HepG2 (cell line): ENCODE results near the gene ACAP2. TPM values are rescaled to one million over a fixed set of nuclear protein-coding genes. Genes with fewer than 3 reads are reported as not detected.

Experiments
- ATAC-seq: fragments of 200-7000 bp; cut with Tn5 transposase; 3 replicates; pipeline ENCODE4 v1.9.1; 2020; ENCODE audit warnings: mild to moderate bottlenecking, moderate library complexity
- BruUV-seq: library from RNA; stranded (reverse); fragments of 400-500 nt; replicated peaks from 2 replicates; lab custom pipeline; 2021; lab: Mats Ljungman, UMichigan
- CTCF ChIA-PET: fragments of 300-600 bp; formaldehyde crosslinking; extraction: SDS; loops from one replicate; lab custom pipeline; 2021; ENCODE audit warnings: low total read pairs, inconsistent platforms, low intra/inter-chr PET ratio; lab: Yijun Ruan, JAX
- POLR2A ChIA-PET: fragments of 350-600 bp; sonication (Branson Sonifier 250); formaldehyde crosslinking; loops from one replicate; lab custom pipeline; 2020; ENCODE audit warnings: antibody characterized with exemption, inconsistent platforms; lab: Yijun Ruan, JAX
- DNase-seq: peaks from one replicate; pipeline ENCODE4 v3.0.0-alpha.2; 2015; ENCODE audit warnings: low spot score
- FAIRE-seq: peaks from 3 replicates; lab custom pipeline; 2011; peaks lifted over from hg19 to GRCh38; lab: Jason Lieb, UNC
- H2AFZ ChIP-seq: one replicate; pipeline ENCODE4 v1.6.1; 2011; ENCODE audit warnings: low read length, inconsistent platforms
- H3K27ac ChIP-seq: fragments of 300-600 bp; 3 replicates; pipeline ENCODE4 v1.8.0; 2011; ENCODE audit warnings: mixed run types, mild to moderate bottlenecking, mixed read lengths, low read length, inconsistent platforms; ENCODE audit not compliant: insufficient read depth; ENCODE audit errors: extremely low read length
- H3K27me3 ChIP-seq, 2 experiments: fragments of 200-600 bp in 1 of 2; 2 replicates in 1 of 2; 3 replicates in 1 of 2; pipeline versions ENCODE4 v1.6.0 to v1.8.0; 2011; ENCODE audit warnings: low read length in 2 of 2, mild to moderate bottlenecking in 2 of 2, moderate library complexity in 2 of 2, inconsistent platforms in 1 of 2; ENCODE audit not compliant: insufficient read depth in 2 of 2, control insufficient read depth in 1 of 2
- H3K36me3 ChIP-seq, 2 experiments: fragments of 200-600 bp in 1 of 2; replicated peaks in 1 of 2; 2 replicates in 1 of 2; 3 replicates in 1 of 2; pipeline versions ENCODE4 v1.5.1 to v1.8.0; 2011; ENCODE audit warnings: low read length in 2 of 2, inconsistent platforms in 1 of 2; ENCODE audit not compliant: insufficient read depth in 2 of 2, control insufficient read depth in 1 of 2
- H3K4me1 ChIP-seq: 2 replicates; pipeline ENCODE4 v1.5.1; 2012; ENCODE audit warnings: low read length, inconsistent platforms; ENCODE audit not compliant: insufficient read depth
- H3K4me2 ChIP-seq: 2 replicates; pipeline ENCODE4 v1.6.0; 2011; ENCODE audit warnings: low read depth, low read length, inconsistent platforms
- H3K4me3 ChIP-seq, 3 experiments: fragments of 200-600 bp in 1 of 3; sonication (generic), shearing (Covaris generic) in 1 of 3; replicated peaks in 1 of 3; 2 replicates each; pipeline ENCODE4 v1.5.1; 2011 to 2016; ENCODE audit warnings: low read length in 3 of 3, inconsistent platforms in 2 of 3, low read depth in 2 of 3, mild to moderate bottlenecking in 2 of 3, control low read depth in 1 of 3, mixed read lengths in 1 of 3; ENCODE audit not compliant: insufficient read depth in 1 of 3
- H3K79me2 ChIP-seq: one replicate; pipeline ENCODE4 v1.6.1; 2011; ENCODE audit warnings: low read length, inconsistent platforms; ENCODE audit not compliant: insufficient read depth
- H3K9ac ChIP-seq: 2 replicates; pipeline ENCODE4 v1.6.0; 2011; ENCODE audit warnings: mild to moderate bottlenecking, low read depth, low read length, inconsistent platforms; ENCODE audit not compliant: insufficient read depth
- H3K9me3 ChIP-seq: 2 replicates; pipeline ENCODE4 v1.5.1; 2012; ENCODE audit warnings: mild to moderate bottlenecking, low read length
- H4K20me1 ChIP-seq: 2 replicates; pipeline ENCODE4 v1.6.0; 2011; ENCODE audit warnings: inconsistent platforms, mild to moderate bottlenecking, low read length, moderate library complexity; ENCODE audit not compliant: insufficient read depth
- CCDC6 ChIP-seq: sonication (generic); formaldehyde crosslinking; IDR thresholded peaks from 2 replicates; pipeline ENCODE4 v1.8.1; 2022; ENCODE audit warnings: mild to moderate bottlenecking, missing genetic modification reagents, moderate library complexity
- KLF6 ChIP-seq: IDR thresholded peaks from 2 replicates; pipeline ENCODE4 v1.8.0; 2016; ENCODE audit warnings: missing biosample characterization, missing genetic modification reagents
- MAF1 ChIP-seq: sonication (generic); formaldehyde crosslinking; IDR thresholded peaks from 2 replicates; pipeline ENCODE4 v1.5.0; 2020; ENCODE audit warnings: missing genetic modification reagents, borderline replicate concordance
- SRSF9 ChIP-seq: fragments of 200-400 bp; formaldehyde crosslinking; IDR thresholded peaks from 2 replicates; pipeline ENCODE4 v1.6.1; 2018; ENCODE audit warnings: borderline replicate concordance, mild to moderate bottlenecking, low read depth, low read length; ENCODE audit not compliant: insufficient read depth, poor library complexity, severe bottlenecking
- TBX2 ChIP-seq: sonication (generic); formaldehyde crosslinking; IDR thresholded peaks from 2 replicates; pipeline ENCODE4 v1.5.0; 2020; ENCODE audit warnings: missing genetic modification reagents, mild to moderate bottlenecking, borderline replicate concordance
- ZMYM4 ChIP-seq: sonication (generic); formaldehyde crosslinking; IDR thresholded peaks from 2 replicates; pipeline ENCODE4 v1.8.1; 2023; ENCODE audit warnings: mild to moderate bottlenecking, missing genetic modification reagents
- ZNF562 ChIP-seq: sonication (generic); formaldehyde crosslinking; IDR thresholded peaks from 2 replicates; pipeline ENCODE4 v1.8.0; 2022; ENCODE audit warnings: missing genetic modification reagents, borderline replicate concordance
- WGBS: methylation state at CpG from one replicate; pipeline ENCODE4 v1.1.6; 2017; ENCODE audit warnings: low lambda C conversion rate; 5-methylcytosine and 5-hydroxymethylcytosine counted together
- in situ Hi-C: cut with HindIII; loops from 2 replicates; pipeline ENCODE4 v1.10.0; 2017; ENCODE audit warnings: low pct_unique_long_range_greater_than_20kb; ENCODE audit not compliant: extremely low pct_ligation_motif_present
- intact Hi-C: fragments of 100-400 bp; cut with micrococcal nuclease; formaldehyde crosslinking; loops from one replicate; pipeline ENCODE4 v1.10.0; 2022; ENCODE audit not compliant: unreplicated experiment
- polyA plus RNA-seq, 8 experiments: library from polyadenylated mRNA; depleted of rRNA in 3 of 8; stranded (reverse) in 7 of 8; unstranded in 1 of 8; fragments of >200 nt; fragmentation: Illumina TruSeq in 4 of 8; extraction: Trizol in 4 of 8; gene quantifications; 2 replicates each; pipeline versions ENCODE4 v1.2.1 to v1.2.3, GENCODE V29; 2011 to 2016; ENCODE audit warnings: low read depth in 4 of 8, missing spikeins in 1 of 8, mixed read lengths in 1 of 8; ENCODE audit not compliant: insufficient read depth in 1 of 8
- total RNA-seq, 5 experiments: library from RNA; depleted of rRNA; stranded (reverse); fragments of >200 nt; fragmentation: Illumina TruSeq; extraction: Trizol; gene quantifications; 2 replicates each; pipeline ENCODE4 v1.2.3, GENCODE V29; 2016; ENCODE audit warnings: low read depth in 1 of 5
- TF ChIP-seq, protein P1 (sequence below): sonication (generic); formaldehyde crosslinking; IDR thresholded peaks from 2 replicates; pipeline ENCODE4 v1.5.1; 2020; ENCODE audit warnings: missing genetic modification reagents, mild to moderate bottlenecking, borderline replicate concordance

The ACAP2 gene
- total and polyA plus RNA-seq, 2 of the 13 experiments (the other 11 are each of a cell fraction or from before 2014, with no cell fraction given), result 7.3 to 23.9 TPM

GRCh38 chr3:195227871-195228270, 214.9 kb downstream of the ACAP2 start:
- TF ChIP-seq SRSF9, result no peak
- no peak for TF ChIP-seq MAF1 (CRISPR knock-in tag)
- no peak for TF ChIP-seq ZNF562 (CRISPR knock-in tag)
- no peak for TF ChIP-seq CCDC6 (CRISPR knock-in tag)
- TF ChIP-seq TBX2 (CRISPR knock-in tag), result no peak
- no peak for TF ChIP-seq ZMYM4 (CRISPR knock-in tag)
- TF ChIP-seq, protein P1, sequence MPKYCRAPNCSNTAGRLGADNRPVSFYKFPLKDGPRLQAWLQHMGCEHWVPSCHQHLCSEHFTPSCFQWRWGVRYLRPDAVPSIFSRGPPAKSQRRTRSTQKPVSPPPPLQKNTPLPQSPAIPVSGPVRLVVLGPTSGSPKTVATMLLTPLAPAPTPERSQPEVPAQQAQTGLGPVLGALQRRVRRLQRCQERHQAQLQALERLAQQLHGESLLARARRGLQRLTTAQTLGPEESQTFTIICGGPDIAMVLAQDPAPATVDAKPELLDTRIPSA (CRISPR knock-in tag), result no peak
- TF ChIP-seq KLF6, result no peak
- no peak overlapping the region for H2AFZ ChIP-seq
- H3K9me3 ChIP-seq, result no peaks in the 10 kb centered on the region; the same call in 1 of the 2 replicates
- intact Hi-C loops, result no loop called here
- H3K36me3 ChIP-seq, result peaks cover 3 to 14% of the 10 kb centered on the region in 2 experiments
- H4K20me1 ChIP-seq, result no peaks in the 10 kb centered on the region
- H3K79me2 ChIP-seq, result no peaks in the 10 kb centered on the region
- no peaks in the 10 kb centered on the region for H3K27me3 ChIP-seq
- H3K4me2 ChIP-seq, result no peak overlapping the region
- no peak overlapping the region for H3K9ac ChIP-seq
- WGBS, result 100% methylated on average over 6 of the region's 6 CpGs
- no peak for DNase-seq
- no peak for FAIRE-seq
- in situ Hi-C loops, result no loop called here
- ChIA-PET CTCF (no interaction called here), POLR2A (no interaction called here)
- no peak overlapping the region for H3K27ac ChIP-seq
- H3K4me3 ChIP-seq, result no peak overlapping the region
- ATAC-seq, result no peak
- BruUV-seq, result no TSS peak
- H3K4me1 ChIP-seq, result peaks cover 11% of the 10 kb centered on the region
